HT1080 (cell line): ENCODE measurements around the gene SBF1. TPM values are rescaled to one million over a fixed set of nuclear protein-coding genes. Genes with fewer than 3 reads are reported as not detected.
"Not testable (repeated sequence)": the region's sequence is repeated elsewhere in the genome, so short reads cannot be mapped to it uniquely, and the experiment has no call there.

Source experiments
- DNase-seq: peaks from one replicate; pipeline ENCODE4 v3.0.0-alpha.2; 2015; ENCODE audit warnings: low read depth
- polyA plus RNA-seq, 2 experiments: library from polyadenylated mRNA; depleted of rRNA; stranded (reverse); fragments of >200 nt; gene quantifications; 2 replicates each; pipeline ENCODE4 v1.2.3, GENCODE V29; 2015
- total RNA-seq: library from RNA; depleted of rRNA; stranded (reverse); fragments of >200 nt; shearing (Covaris generic); gene quantifications from 2 replicates; pipeline ENCODE4 v1.2.3, GENCODE V29; 2014; rRNA removed

The SBF1 gene
- 65.2 and 76.2 TPM in 2 replicates for total RNA-seq
- polyA plus RNA-seq (2015; cell fraction: cytosol; rRNA removed), result 39.6 and 40.7 TPM in 2 replicates
- polyA plus RNA-seq (2015; cell fraction: nucleus; rRNA removed), result 79.4 and 81.4 TPM in 2 replicates

DNA sequence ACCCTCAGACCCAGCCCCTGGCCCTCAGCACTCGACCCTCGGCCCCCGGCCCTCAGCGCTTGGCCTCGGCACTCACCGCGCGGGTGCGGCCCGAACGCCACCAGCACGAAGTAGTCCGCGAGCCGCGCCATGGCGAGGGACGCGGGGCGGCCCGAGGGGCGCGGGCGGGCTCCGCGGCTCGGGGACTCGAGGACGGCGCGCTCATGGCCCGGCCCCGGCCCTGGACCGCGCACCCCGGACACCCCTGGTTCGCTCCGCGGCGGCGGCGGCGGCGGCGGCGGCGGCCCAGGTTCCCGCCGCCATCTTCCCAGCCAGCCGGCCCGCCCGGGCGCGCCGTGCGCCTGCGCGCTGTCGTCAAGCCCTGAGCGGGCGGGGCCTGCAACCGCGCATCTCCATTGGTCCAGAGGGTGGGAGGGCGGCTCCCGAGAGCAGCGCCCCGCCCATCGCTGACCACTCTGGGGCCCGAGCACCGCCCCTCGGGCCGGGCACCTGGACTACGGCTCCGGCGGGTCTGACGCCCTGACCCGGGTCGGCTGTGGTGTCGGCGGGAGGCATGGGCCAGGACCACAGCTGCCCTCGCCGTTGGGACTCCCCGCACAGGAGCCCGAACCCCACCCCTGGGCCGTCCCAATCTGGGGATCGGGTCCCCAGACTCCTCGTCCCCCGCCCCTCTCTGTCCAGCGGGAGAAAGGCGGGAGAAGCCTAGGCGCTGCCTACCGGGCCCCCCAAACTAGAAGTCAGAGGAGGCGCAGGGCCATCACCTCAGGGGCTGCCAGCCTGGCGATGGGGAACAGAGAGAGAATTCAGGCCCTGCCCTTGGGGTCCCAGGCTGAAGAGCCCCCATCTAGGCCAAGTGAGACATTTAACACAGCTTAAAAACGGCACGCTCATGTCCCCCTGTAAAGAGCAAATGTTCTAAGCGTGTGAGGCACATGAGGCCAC, at the start of gene SBF1:
SBF1 (minus strand) TSS at position 326 of the 942 bp plus-strand sequence; CDS start at position 131, 195 bp downstream.
- DNase-seq, result peak; percentile 81

DNA sequence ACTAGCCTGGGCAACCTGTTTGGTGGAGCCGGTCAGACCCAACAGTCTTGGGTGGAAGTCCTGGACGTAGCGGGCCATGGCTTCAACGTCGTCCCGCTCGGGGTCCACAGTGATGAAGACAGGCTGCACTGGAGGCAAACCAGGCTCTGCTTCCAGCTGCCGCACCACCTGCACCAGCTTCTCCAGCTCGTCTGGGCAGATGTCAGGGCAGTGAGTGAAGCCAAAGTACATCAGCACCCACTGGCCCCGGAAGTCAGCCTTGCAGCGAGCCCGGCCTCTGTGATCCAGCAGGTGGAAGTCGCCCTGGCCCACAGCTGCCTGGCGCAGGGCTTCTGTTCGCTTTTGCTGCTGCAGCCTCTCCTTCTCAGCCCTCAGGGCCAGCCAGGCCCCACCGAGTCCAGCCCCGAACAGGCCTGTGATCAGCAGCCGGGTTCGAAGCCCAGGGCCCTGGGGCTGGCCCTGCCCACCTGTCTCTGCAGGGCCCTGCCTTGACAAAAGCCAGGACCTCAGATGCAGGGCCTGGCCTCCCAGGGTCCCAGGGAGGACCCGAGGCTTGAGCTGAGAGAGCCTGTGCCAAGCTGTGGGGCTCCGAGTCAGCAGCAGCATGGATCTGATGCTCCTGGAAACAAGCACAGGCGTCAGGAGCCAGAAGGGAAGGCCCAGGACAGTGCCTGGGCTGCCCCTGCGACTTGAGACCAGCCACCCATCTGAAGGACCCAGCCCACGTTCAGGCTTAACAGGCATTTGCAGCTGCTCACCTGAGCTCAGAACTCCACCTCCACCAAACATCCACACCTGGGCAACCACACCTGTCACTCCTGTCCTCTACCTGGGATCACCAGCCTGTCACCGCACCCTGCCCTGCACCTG, 49.2 kb upstream of the SBF1 start:
- DNase-seq, result no peak

DNA sequence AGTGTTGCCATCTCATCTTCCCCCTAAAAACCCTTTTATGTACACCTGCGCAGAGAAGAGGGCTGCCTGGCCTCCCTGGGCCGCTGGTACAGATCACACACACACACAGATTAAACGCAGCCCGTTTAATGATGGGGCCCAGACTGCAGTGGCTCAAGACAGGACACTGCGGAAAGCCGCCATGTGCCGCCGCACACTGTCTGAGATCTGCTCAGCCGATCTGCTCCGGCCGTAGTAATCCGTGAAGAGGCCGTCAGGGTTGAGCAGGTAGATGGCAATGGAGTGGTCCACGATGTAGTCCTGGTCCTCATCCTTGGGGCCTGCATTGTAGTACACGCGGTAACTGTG, 48.6 kb upstream of the SBF1 start:
- no peak for DNase-seq

- DNase-seq, result no peak
Measured at GRCh38 chr22:50522806-50523438, 48.1 kb upstream of the SBF1 start.

DNA sequence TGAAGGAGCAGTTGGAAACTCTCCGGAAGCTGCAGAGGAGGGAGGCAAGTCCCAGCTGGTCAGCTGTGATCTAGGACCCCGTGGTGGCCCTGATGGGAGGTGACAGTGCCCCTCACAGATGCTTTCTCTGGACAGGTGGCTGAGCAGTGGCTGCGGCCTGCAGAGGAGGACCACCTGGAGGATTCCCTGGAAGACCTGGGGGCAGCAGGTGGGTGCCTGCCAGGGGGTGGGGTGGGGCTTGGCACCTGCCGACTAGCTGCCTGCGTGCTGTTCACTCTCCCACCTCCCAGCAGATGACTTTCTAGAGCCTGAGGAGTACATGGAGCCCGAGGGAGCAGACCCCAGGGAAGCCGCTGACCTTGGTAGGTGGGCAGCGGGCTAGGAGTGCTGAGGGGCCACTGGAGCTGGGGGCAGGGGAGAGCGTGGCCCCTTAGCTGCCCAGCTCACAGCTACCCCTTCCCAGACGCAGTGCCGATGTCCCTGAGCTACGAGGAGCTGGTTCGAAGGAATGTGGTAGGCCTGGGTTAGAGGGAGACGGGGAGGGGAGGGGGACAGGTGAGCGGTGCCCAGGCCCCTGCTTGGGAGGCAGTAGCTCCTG, 47.5 kb upstream of the SBF1 start:
- no peak for DNase-seq

DNA sequence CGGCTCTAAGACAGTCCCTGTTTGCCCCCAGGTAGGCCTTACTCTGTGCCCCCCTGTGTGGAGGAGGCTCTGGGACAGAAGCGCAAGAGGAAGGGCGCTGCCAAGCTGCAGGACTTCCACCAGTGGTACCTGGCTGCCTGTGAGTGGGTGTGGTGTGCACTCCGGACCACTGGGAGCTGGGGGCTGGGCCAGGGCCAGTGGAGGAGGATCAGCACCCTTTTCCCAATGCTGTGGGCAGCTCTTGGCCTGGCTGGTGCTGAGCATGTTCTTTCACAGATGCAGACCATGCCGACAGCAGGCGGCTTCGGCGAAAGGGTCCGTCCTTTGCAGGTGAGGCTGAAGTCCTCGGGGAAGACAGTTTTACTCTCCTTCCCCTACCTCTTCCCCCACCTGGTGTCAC, 46.9 kb upstream of the SBF1 start:
- no peak for DNase-seq

- DNase-seq, result no peak
Measured at GRCh38 chr22:50520826-50521453, 46.1 kb upstream of the SBF1 start.

- DNase-seq, result not testable (repeated sequence)
Measured at GRCh38 chr22:50520184-50520583, 45.3 kb upstream of the SBF1 start.

DNA sequence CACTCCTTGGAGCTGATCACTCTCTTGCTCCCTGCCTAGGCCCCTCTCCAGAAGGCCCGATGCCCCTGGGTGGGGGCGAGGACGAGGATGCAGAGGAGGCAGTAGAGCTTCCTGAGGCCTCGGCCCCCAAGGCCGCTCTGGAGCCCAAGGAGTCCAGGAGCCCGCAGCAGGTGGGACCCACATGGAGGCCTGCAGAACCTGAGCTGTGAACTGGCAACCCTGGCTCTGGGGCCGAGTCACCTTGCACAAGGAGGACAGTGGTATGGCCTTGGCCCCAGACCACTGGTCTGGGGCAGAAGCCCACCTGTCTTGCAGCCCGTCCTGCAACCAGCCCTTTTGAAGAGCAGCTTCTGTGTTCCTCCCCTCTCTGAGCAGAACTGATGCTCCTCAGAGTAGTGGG, 44.3 kb upstream of the SBF1 start:
- no peak for DNase-seq

GRCh38 chr22:50518606-50519005, 43.8 kb upstream of the SBF1 start:
- no peak for DNase-seq

GRCh38 chr22:50517495-50518260, 42.8 kb upstream of the SBF1 start:
- no peak for DNase-seq

- DNase-seq, result no peak
Measured at GRCh38 chr22:50516891-50517290, 42.1 kb upstream of the SBF1 start.

- no peak for DNase-seq
Measured at GRCh38 chr22:50516068-50516467, 41.2 kb upstream of the SBF1 start.

DNA sequence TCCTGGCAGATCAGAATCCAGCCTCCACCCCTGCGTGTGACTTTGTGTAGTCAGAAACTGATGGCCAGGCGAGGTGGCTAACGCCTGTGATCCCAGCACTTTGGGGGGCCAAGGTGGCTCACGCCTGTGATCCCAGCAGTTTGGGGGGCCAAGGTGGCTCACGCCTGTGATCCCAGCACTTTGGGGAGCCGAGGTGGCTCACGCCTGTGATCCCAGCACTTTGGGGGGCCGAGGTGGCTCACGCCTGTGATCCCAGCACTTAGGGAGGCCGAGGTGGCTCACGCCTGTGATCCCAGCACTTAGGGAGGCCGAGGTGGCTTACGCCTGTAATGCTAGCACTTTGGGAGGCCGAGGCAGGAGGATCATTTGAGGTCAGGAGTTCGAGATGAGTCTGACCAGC, 38.3 kb upstream of the SBF1 start:
- DNase-seq, result no peak

DNA sequence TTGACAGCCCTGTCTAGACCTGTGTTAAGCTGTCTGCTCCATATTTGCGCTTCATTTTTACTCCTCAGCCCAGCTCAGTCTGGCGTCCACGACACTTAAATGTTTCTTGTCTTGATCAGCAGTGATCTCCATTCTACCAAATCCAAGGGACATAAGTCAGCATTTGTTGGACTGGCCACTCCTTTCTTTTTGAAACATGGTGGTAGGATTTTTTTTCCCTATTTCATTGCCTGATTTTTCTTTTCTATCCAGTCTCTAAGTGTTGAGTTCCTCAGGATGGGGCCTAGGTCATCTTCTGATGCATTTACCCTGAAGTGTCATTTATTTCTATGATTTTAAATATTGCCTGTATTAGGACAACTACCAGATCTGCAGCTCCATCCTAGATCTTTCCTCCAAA, 34.1 kb upstream of the SBF1 start:
- DNase-seq, result no peak

DNA sequence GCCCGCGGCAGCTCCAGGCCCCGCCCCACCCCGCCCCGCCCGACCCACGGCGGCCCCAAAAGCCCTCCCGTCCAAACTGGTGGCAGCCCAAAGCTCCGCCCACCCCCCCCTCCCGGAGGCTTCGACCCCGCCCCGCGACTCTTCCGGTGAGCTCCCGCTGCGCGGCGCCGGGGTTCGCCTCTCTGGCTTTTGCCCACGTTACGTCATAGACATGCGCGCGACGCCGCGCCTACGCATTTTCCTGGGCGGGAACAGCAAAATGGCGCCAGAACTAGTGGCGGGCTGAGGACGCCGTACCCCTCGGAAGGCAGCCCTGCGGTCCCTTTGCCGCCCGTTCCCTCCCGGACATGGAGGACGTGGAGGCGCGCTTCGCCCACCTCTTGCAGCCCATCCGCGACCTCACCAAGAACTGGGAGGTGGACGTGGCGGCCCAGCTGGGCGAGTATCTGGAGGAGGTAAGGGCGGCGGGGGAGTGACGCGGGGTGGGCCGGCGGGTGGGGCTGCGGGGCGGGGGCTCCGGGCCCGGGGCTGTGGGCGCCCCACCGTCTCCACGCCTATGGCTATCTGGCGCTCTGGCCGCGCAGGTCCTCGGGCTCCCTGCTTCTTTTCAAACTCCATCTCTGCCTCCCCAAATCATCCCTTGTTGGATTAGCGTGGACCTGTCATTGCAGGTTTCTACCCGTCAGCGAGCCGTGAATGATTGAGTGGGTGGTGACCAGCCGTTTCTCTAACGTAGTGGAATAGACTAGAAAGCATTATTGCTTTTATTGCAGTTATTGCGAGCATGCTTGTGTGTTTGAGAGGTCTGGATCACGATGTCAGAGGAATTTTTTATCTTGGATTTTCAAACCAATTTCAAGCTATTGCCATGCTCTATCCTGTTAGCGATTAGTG, 33.4 kb upstream of the SBF1 start, which contains the start of gene NCAPH2:
NCAPH2 (plus strand) TSS at position 234 of the 894 bp plus-strand sequence; CDS start at position 348, 114 bp downstream.
- DNase-seq, result peak; percentile 89

DNA sequence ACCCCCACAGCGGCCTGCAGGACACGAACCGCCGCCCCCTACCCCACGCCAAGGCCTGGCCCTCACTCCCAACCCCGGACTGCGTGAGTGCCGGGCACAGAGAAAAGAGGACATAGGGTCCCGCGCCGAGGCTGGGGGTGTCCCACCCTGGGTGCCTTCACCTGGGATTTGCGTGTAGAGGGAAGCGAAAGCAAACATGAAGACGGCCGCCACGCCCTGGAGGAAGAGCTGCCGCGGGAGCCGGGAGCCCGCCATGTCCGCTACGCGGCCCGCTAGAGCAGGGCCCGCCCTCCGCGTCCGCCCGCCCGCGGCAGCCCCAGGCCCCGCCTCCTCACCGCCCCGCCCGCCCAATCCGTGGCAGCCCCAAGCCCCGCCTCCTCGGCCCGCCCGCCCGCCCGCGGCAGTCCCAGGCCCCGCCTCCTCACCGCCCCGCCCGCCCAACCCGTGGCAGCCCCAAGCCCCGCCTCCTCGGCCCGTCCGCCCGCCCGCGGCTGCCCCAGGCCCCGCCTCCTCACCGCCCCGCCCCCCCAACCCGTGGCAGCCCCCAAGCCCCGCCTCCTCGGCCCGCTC, 32.7 kb upstream of the SBF1 start, which contains the start of gene LMF2:
LMF2 (minus strand) TSS at position 282 of the 570 bp plus-strand sequence; CDS start at position 255, 27 bp downstream.
- DNase-seq, result no peak
